Fibroblast of lung (primary cell): ENCODE results near the gene TMED8. TPM values are rescaled to one million over a fixed set of nuclear protein-coding genes. Genes with fewer than 3 reads are reported as not detected.
A peak's percentile ranks its signal among the peaks of the same experiment; 100 is the strongest.

Source experiments
- DNase-seq, 2 donors: peaks; one replicate each; pipeline versions ENCODE4 v3.0.0 to v3.0.0-alpha.2; 2010; ENCODE audit warnings: low read depth in 2 of 2
- H2AFZ ChIP-seq: 2 replicates; pipeline ENCODE4 v1.5.1; 2012; ENCODE audit warnings: low read length, control low read depth, inconsistent platforms
- H3K27ac ChIP-seq: 2 replicates; pipeline ENCODE4 v1.5.1; 2011; ENCODE audit warnings: low read length, control low read depth; ENCODE audit not compliant: insufficient read depth
- H3K27me3 ChIP-seq: 2 replicates; pipeline ENCODE4 v1.5.1; 2011; ENCODE audit warnings: mild to moderate bottlenecking, low read length; ENCODE audit not compliant: control insufficient read depth, insufficient read depth
- H3K36me3 ChIP-seq: 2 replicates; pipeline ENCODE4 v1.5.1; 2011; ENCODE audit warnings: low read length; ENCODE audit not compliant: control insufficient read depth, insufficient read depth
- H3K4me1 ChIP-seq: 2 replicates; pipeline ENCODE4 v1.5.1; 2011; ENCODE audit warnings: low read length; ENCODE audit not compliant: control insufficient read depth, insufficient read depth; ENCODE audit errors: extremely low read depth
- H3K4me2 ChIP-seq: 2 replicates; pipeline ENCODE4 v1.5.1; 2011; ENCODE audit warnings: low read length, control low read depth; ENCODE audit not compliant: insufficient read depth; ENCODE audit errors: extremely low read depth
- H3K4me3 ChIP-seq, 4 experiments: fragments of 200-600 bp in 1 of 4; sonication (generic) in 1 of 4; replicated peaks in 1 of 4; 2 replicates each; pipeline ENCODE4 v1.5.1; 2011 to 2016; ENCODE audit warnings: low read length in 4 of 4, low read depth in 3 of 4, mild to moderate bottlenecking in 3 of 4, control low read depth in 2 of 4, inconsistent platforms in 1 of 4, mixed read lengths in 1 of 4; ENCODE audit not compliant: insufficient read depth in 1 of 4; ENCODE audit errors: control extremely low read depth in 1 of 4
- H3K79me2 ChIP-seq: 2 replicates; pipeline ENCODE4 v1.5.1; 2012; ENCODE audit warnings: mild to moderate bottlenecking, low read length, inconsistent platforms; ENCODE audit not compliant: control insufficient read depth, insufficient read depth
- H3K9ac ChIP-seq: 2 replicates; pipeline ENCODE4 v1.5.1; 2011; ENCODE audit warnings: mild to moderate bottlenecking, low read length, control low read depth; ENCODE audit not compliant: insufficient read depth
- H3K9me3 ChIP-seq: 2 replicates; pipeline ENCODE4 v1.5.1; 2012; ENCODE audit warnings: low read depth, low read length; ENCODE audit not compliant: control insufficient read depth, insufficient read depth
- H4K20me1 ChIP-seq: 2 replicates; pipeline ENCODE4 v1.5.1; 2011; ENCODE audit warnings: low read length; ENCODE audit not compliant: control insufficient read depth, insufficient read depth; ENCODE audit errors: extremely low read depth
- CTCF ChIP-seq, 2 donors: IDR thresholded peaks in 1 of 2; conservative IDR thresholded peaks in 1 of 2; 1 replicate in 1 of 2; 2 replicates in 1 of 2; pipeline ENCODE4 v1.5.1; 2011 to 2012; ENCODE audit warnings: low read length in 2 of 2, control low read depth in 1 of 2, inconsistent platforms in 1 of 2, low read depth in 1 of 2, mild to moderate bottlenecking in 1 of 2
- EZH2 ChIP-seq: IDR thresholded peaks from 2 replicates; pipeline ENCODE4 v1.5.1; 2012; ENCODE audit warnings: low read length, control low read depth, mild to moderate bottlenecking; ENCODE audit errors: missing control alignments
- polyA plus RNA-seq, 2 donors: library from polyadenylated mRNA; depleted of rRNA in 1 of 2; stranded (reverse) in 1 of 2; unstranded in 1 of 2; fragments of >200 nt; gene quantifications; 2 replicates each; pipeline ENCODE4 v1.2.1, GENCODE V29; 2011 to 2012; ENCODE audit warnings: missing spikeins in 1 of 2
- total RNA-seq: library from RNA; depleted of rRNA; stranded (reverse); fragments of >200 nt; gene quantifications from 2 replicates; pipeline ENCODE4 v1.2.1, GENCODE V29; 2014

Gene TMED8
- total and polyA plus RNA-seq, 2 donors (not counting 1 experiment from before 2014, with no cell fraction given): 7.0 to 7.4 TPM

- no peaks in the 10 kb centered on the region for H3K27me3 ChIP-seq
- no peaks in the 10 kb centered on the region for H4K20me1 ChIP-seq
- H3K9ac ChIP-seq: no peak overlapping the region
- H3K27ac ChIP-seq: no peak overlapping the region
- H2AFZ ChIP-seq: no peak overlapping the region
- no peaks in the 10 kb centered on the region for H3K36me3 ChIP-seq
- no peaks in the 10 kb centered on the region for H3K9me3 ChIP-seq
- TF ChIP-seq EZH2 (no peak), CTCF (conservative IDR thresholded peaks at IDR 0.05 in 1 of 2, IDR thresholded peaks at IDR 0.05 in 1 of 2; ENCODE audit: low read depth in 1 of 2, low read length in 2 of 2) (peak in 1 of 2 donors; percentile 22)
- no peaks in the 10 kb centered on the region for H3K79me2 ChIP-seq
- no peaks in the 10 kb centered on the region for H3K4me1 ChIP-seq
- peak; percentile 4 to 11 for DNase-seq
- H3K4me2 ChIP-seq: no peak overlapping the region
- H3K4me3 ChIP-seq: no peak overlapping the region
Observed at GRCh38 chr14:77409131-77409533, 32.2 kb upstream of the TMED8 start.

- H3K4me1 ChIP-seq: no peaks in the 10 kb centered on the region
- no peak overlapping the region for H3K4me2 ChIP-seq
- DNase-seq: peak in 1 of 2 donors; percentile 40
Observed at GRCh38 chr14:77407158-77407557, 30.3 kb upstream of the TMED8 start.

GRCh38 chr14:77406718-77407117 is 29.8 kb upstream of the TMED8 start:
- Histone ChIP-seq H3K4me2 (no peak overlapping the region), H3K79me2 (no peaks in the 10 kb centered on the region), H3K27ac (no peak overlapping the region), H3K27me3 (no peaks in the 10 kb centered on the region), H3K4me3 (no peak overlapping the region), H3K36me3 (no peaks in the 10 kb centered on the region), H2AFZ (no peak overlapping the region), H3K9me3 (no peaks in the 10 kb centered on the region), H3K9ac (no peak overlapping the region), H4K20me1 (no peaks in the 10 kb centered on the region), H3K4me1 (no peaks in the 10 kb centered on the region)
- no peak for TF ChIP-seq CTCF (conservative IDR thresholded peaks at IDR 0.05 in 1 of 2, IDR thresholded peaks at IDR 0.05 in 1 of 2; ENCODE audit: low read depth in 1 of 2, low read length in 2 of 2)
- no peak for TF ChIP-seq EZH2
- peak; percentile 19 to 50 for DNase-seq

More at GRCh38 chr14:77407158-77407557, 30.3 kb upstream of the TMED8 start:
- H3K9ac ChIP-seq: no peak overlapping the region
- H3K27ac ChIP-seq: no peak overlapping the region
- no peak overlapping the region for H2AFZ ChIP-seq
- H3K27me3 ChIP-seq: no peaks in the 10 kb centered on the region
- no peaks in the 10 kb centered on the region for H3K9me3 ChIP-seq
- no peaks in the 10 kb centered on the region for H4K20me1 ChIP-seq
- H3K4me3 ChIP-seq: no peak overlapping the region
- TF ChIP-seq EZH2: no peak
- no peak for TF ChIP-seq CTCF (conservative IDR thresholded peaks at IDR 0.05 in 1 of 2, IDR thresholded peaks at IDR 0.05 in 1 of 2; ENCODE audit: low read depth in 1 of 2, low read length in 2 of 2)
- no peaks in the 10 kb centered on the region for H3K79me2 ChIP-seq
- no peaks in the 10 kb centered on the region for H3K36me3 ChIP-seq
